ENCODE measurements around the gene COA4. TPM values are rescaled to one million over a fixed set of nuclear protein-coding genes. Genes with fewer than 3 reads are reported as not detected.
A peak's percentile ranks its signal among the peaks of the same experiment; 100 is the strongest.

COA4 gene
- total RNA-seq, 1 experiment from 2014 or later: 127 TPM

DNA sequence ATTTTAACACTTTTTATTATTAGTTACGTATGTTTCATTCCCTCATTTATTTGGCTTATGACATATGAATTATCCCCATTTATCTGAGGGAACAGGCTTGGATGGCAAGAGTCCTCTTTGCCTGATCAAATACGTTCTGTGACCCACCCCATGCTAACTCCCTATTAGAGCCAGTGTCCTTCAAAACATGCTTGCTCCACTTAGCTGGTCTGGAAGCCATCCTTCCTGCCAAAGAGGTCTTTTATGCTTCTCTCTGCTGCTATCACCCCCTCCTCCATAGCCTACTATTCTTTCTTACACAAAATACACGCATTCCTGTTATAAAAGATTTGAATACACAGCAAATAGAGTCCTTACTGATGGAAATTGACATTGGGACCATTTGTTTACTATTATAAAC, 6.4 kb downstream of the COA4 start:
- H3K4me3 ChIP-seq (ENCODE audit: low read depth, low read length): no peak overlapping the region
- no peaks in the 10 kb centered on the region for H3K9me3 ChIP-seq
- ChIA-PET POLR2A (interaction anchor here (0.5 to 1.6 kb wide), 2 partner anchors 85 to 91 kb away, joined by 6 to 8 read pairs; no protein-coding TSS in a partner anchor), CTCF (no interaction called here)
- peaks cover 14% of the 10 kb centered on the region for H3K4me1 Mint-ChIP-seq (ENCODE audit: low read depth, unreplicated experiment)
- no TSS peak for BruUV-seq (replicated peaks)
- DNase-seq: no peak
- H3K9me3 Mint-ChIP-seq (ENCODE audit: unreplicated experiment): no peaks in the 10 kb centered on the region
- H3K36me3 ChIP-seq (ENCODE audit: control insufficient read depth, insufficient read depth, low read length): peaks cover 8% of the 10 kb centered on the region
- no peaks in the 10 kb centered on the region for H3K27me3 Mint-ChIP-seq (ENCODE audit: insufficient read depth, unreplicated experiment)
- H3K27ac Mint-ChIP-seq (ENCODE audit: unreplicated experiment): no peak overlapping the region
- TF ChIP-seq, protein P1, sequence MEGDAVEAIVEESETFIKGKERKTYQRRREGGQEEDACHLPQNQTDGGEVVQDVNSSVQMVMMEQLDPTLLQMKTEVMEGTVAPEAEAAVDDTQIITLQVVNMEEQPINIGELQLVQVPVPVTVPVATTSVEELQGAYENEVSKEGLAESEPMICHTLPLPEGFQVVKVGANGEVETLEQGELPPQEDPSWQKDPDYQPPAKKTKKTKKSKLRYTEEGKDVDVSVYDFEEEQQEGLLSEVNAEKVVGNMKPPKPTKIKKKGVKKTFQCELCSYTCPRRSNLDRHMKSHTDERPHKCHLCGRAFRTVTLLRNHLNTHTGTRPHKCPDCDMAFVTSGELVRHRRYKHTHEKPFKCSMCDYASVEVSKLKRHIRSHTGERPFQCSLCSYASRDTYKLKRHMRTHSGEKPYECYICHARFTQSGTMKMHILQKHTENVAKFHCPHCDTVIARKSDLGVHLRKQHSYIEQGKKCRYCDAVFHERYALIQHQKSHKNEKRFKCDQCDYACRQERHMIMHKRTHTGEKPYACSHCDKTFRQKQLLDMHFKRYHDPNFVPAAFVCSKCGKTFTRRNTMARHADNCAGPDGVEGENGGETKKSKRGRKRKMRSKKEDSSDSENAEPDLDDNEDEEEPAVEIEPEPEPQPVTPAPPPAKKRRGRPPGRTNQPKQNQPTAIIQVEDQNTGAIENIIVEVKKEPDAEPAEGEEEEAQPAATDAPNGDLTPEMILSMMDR (IDR thresholded peaks at IDR 0.05; ENCODE audit: insufficient read depth in 1 of 2, low read depth in 1 of 2, low read length in 1 of 2, severe bottlenecking in 1 of 2, unreplicated experiment in 1 of 2): no peak
- no peaks in the 10 kb centered on the region for H3K27me3 ChIP-seq (replicated peaks; ENCODE audit: control insufficient read depth, insufficient read depth, low read length)
- peaks cover 29% of the 10 kb centered on the region for H3K4me1 ChIP-seq
- intact Hi-C loops (cut with micrococcal nuclease; ENCODE audit: unreplicated experiment): no loop called here
- H3K36me3 Mint-ChIP-seq (ENCODE audit: insufficient read depth, unreplicated experiment): peaks cover 48% of the 10 kb centered on the region
- no peak overlapping the region for H3K4me3 Mint-ChIP-seq (ENCODE audit: unreplicated experiment)

DNA sequence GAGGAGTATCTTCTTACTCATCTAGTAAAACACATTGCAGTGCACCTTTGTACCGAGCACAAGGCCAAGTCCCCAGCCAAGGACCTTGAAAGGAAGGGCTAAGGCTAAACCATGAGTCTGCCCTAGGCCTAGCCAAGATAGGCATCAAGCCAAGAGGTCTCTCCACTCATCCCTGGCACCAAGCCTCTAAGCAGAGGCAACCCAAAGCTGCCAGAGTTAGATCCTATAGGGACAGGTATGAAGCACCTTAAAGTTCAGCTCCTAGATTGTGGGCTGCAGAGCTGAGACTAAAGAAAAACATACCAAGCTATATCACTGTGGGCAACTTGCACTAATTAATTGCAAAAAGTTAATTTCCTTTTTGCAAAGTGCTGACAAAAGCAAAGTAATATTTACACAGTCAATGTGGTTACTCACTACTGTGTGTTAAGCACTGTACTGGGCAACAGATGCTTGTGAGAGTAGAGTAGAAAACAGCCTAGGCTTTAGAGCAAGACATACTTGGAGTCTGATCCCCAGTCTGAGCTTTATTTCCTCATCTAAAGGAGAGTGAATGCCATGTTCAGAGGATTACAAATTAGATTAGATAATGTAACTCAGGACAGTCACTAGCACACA, 7.2 kb downstream of the COA4 start:
- H3K36me3 ChIP-seq (ENCODE audit: control insufficient read depth, insufficient read depth, low read length): peaks cover 8% of the 10 kb centered on the region
- Mint-ChIP-seq H3K4me3 (ENCODE audit: unreplicated experiment) (no peak overlapping the region), H3K27ac (ENCODE audit: unreplicated experiment) (peak overlapping the region; percentile 16), H3K4me1 (ENCODE audit: low read depth, unreplicated experiment) (peaks cover 12% of the 10 kb centered on the region), H3K36me3 (ENCODE audit: insufficient read depth, unreplicated experiment) (peaks cover 47% of the 10 kb centered on the region), H3K9me3 (ENCODE audit: unreplicated experiment) (no peaks in the 10 kb centered on the region), H3K27me3 (ENCODE audit: insufficient read depth, unreplicated experiment) (no peaks in the 10 kb centered on the region)
- H3K9me3 ChIP-seq: no peaks in the 10 kb centered on the region
- TF ChIP-seq, protein P1 (IDR thresholded peaks at IDR 0.05; ENCODE audit: insufficient read depth in 1 of 2, low read depth in 1 of 2, low read length in 1 of 2, severe bottlenecking in 1 of 2, unreplicated experiment in 1 of 2): no peak
- H3K4me1 ChIP-seq: peaks cover 22% of the 10 kb centered on the region
- ChIA-PET POLR2A (interaction anchor here (0.5 to 1.6 kb wide), 4 partner anchors 19 to 90 kb away, joined by 3 to 8 read pairs (median 5); partner anchors contain the start of gene MRPL48), CTCF (interaction anchor here (1.4 kb wide), 2 partner anchors 62 to 244 kb away, joined by 4 to 6 read pairs; no protein-coding TSS in a partner anchor)
- BruUV-seq (replicated peaks): no TSS peak
- intact Hi-C loops (cut with micrococcal nuclease; ENCODE audit: unreplicated experiment): no loop called here
- DNase-seq: peak in 1 of 2 experiments; percentile 21
- H3K4me3 ChIP-seq (ENCODE audit: low read depth, low read length): no peak overlapping the region
- no peaks in the 10 kb centered on the region for H3K27me3 ChIP-seq (replicated peaks; ENCODE audit: control insufficient read depth, insufficient read depth, low read length)

DNA sequence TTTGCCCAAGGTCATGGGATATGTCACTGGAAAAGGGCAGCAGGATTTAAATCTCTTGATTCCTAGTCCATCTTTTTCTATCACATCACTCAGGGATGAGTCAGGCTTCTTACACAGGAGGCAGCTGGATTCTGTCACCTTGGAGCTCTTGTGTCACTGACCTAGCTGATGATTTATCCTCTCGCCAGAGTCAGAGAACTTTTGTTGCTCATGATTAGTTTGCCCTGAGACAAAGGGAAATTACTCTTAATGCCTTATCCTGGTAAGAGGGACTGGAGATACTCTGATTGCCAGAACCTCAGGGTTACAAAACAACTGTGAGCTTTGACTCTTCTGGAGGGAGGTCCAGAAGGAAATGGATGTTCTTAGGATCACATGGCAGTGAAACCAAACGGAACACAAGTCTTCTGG, 10.1 kb downstream of the COA4 start:
- no peak overlapping the region for H3K27ac Mint-ChIP-seq (ENCODE audit: unreplicated experiment)
- no peaks in the 10 kb centered on the region for H3K27me3 Mint-ChIP-seq (ENCODE audit: insufficient read depth, unreplicated experiment)
- DNase-seq: no peak
- TF ChIP-seq, protein P1 (IDR thresholded peaks at IDR 0.05; ENCODE audit: insufficient read depth in 1 of 2, low read depth in 1 of 2, low read length in 1 of 2, severe bottlenecking in 1 of 2, unreplicated experiment in 1 of 2): no peak
- Histone ChIP-seq H3K9me3 (no peaks in the 10 kb centered on the region), H3K27me3 (replicated peaks; ENCODE audit: control insufficient read depth, insufficient read depth, low read length) (no peaks in the 10 kb centered on the region), H3K4me1 (peaks cover 22% of the 10 kb centered on the region), H3K36me3 (ENCODE audit: control insufficient read depth, insufficient read depth, low read length) (0 out of 2 replicates have a peak, but pooled peaks cover 1% of the 10 kb centered on the region), H3K4me3 (ENCODE audit: low read depth, low read length) (no peak overlapping the region)
- no peaks in the 10 kb centered on the region for H3K9me3 Mint-ChIP-seq (ENCODE audit: unreplicated experiment)
- ChIA-PET CTCF (no interaction called here), POLR2A (no interaction called here)
- peaks cover 12% of the 10 kb centered on the region for H3K4me1 Mint-ChIP-seq (ENCODE audit: low read depth, unreplicated experiment)
- H3K4me3 Mint-ChIP-seq (ENCODE audit: unreplicated experiment): no peak overlapping the region
- H3K36me3 Mint-ChIP-seq (ENCODE audit: insufficient read depth, unreplicated experiment): peaks cover 32% of the 10 kb centered on the region
- BruUV-seq (replicated peaks): no TSS peak
- intact Hi-C loops (cut with micrococcal nuclease; ENCODE audit: unreplicated experiment): no loop called here
